Hematopoietic multipotent progenitor cell treated with erythropoietin and hydrocortisone succinate and interleukin-3 and kit ligand, for 17 days (in vitro differentiated cells): ENCODE data around the gene ODAD4.
"Not testable (repeated sequence)": the region's sequence is repeated elsewhere in the genome, so short reads cannot be mapped to it uniquely, and the experiment has no call there.

Experiments
- DNase-seq: peaks from one replicate; pipeline ENCODE4 v3.0.0-alpha.2; 2015; ENCODE audit warnings: low spot score

Gene ODAD4

GRCh38 chr17:41912925-41913324 is 17.5 kb upstream of the ODAD4 start:
- no peak for DNase-seq

- no peak for DNase-seq
These were observed 16.6 kb upstream of the ODAD4 start for GRCh38 chr17:41913798-41914197.

DNA sequence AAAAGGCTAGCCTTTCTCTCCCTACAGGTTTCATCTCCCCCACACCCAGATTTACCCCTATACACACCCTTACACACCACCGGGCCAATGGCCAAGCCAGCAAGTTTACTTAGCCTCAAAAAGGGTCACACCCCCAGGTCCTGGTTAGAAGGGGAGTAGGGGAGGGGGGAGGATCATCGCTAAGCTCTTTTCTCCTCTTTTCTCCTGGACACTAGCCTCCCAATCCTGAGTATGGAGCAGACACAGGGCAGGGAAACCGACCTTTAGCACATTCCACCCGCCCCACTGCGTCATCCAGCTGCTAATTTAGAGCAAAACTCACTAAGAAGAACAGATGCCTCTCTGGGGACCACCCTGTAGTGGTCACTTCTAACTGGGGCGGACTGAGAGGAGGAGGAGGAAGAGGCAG is 16.1 kb upstream of the ODAD4 start:
- DNase-seq: no peak

- no peak for DNase-seq
These were observed 15.4 kb upstream of the ODAD4 start for GRCh38 chr17:41915020-41915419.

DNA sequence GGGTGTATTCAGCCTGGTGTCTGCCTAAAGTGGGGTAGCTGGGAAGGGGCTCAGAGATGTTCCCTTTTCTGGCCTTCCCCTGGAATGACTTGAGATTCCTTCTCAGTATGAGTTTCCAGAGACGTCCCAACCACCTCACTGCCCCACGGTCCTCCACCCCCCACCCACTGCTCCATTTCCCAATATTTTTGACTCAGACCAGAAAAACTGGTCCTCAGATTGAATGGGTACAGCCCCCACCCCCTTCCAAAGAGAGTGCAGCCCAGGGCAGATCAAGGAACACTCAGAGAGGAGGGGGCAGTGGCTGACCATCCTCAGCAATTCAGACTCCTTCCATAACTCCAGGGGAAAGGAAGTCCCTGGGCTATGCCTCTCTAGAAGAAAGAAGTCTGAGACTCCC is 14.9 kb upstream of the ODAD4 start:
- DNase-seq: no peak

DNA sequence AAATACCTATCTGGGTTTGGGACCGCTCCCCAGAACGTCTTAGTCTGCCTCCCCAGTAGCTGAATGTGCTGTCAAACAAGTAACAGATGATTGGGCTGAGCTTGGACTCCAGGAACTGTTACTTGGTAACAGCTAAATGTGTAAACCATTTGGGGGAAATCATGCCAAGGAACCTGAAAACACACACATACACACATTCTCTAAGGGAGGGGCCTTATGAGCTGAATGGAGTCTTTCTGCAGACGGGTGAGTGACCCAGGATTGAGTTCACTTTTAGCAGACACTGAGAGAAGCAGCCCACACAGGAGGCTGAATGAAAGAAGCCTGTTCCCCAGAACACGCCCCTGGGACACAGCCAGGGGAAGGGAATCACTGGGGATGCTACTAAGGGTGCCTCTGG is 13.2 kb upstream of the ODAD4 start:
- DNase-seq: no peak

- peak; percentile 77 for DNase-seq
These were observed 12.6 kb upstream of the ODAD4 start for GRCh38 chr17:41917679-41918313.

DNA sequence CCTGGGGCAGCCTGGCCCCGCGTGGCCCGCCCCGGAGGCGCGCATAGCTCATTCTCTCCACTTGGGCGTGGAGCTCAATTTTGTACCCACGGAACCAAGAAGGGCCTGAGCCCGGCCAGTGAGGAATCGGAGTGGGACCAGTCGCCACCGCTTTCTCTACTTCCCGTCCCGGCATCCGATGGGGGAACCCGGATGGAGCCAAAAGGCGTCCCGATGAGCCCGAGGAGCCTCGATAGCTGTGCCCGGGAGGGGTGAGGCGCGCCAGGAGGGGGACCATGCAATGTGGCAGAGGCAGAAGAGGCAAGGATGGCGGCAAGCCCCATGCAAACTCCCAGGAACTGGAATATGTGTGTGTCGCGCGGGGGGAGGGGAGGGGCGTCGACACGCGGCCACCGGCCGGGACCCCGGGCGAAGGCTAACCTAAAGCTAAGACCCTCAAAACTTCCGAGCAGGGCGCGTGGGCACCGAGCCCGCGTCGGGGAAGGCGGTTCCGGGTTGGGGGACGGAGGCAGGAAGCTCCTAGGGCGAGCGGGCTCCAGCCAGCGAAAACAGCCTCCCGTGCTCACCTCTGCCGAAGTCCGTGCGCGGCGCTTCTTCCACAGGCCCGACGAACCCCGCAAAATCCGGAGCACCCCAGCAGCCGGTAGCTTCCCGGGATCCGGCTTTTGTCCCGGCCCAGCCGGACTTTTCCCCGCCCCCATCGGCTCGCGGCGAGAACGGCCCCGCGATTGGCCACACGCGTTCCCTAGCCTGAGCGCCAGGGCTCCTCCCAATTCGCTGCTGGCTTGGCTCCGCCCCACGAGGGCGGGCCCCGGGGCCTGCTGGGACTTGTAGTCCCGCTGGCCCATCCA is 11.9 kb upstream of the ODAD4 start, which contains the start of gene ACLY:
ACLY (minus strand) TSS at position 638 of the 851 bp plus-strand sequence. CDS start 5,078 bp downstream, outside the sequence.
- DNase-seq: peak; percentile 99

DNA sequence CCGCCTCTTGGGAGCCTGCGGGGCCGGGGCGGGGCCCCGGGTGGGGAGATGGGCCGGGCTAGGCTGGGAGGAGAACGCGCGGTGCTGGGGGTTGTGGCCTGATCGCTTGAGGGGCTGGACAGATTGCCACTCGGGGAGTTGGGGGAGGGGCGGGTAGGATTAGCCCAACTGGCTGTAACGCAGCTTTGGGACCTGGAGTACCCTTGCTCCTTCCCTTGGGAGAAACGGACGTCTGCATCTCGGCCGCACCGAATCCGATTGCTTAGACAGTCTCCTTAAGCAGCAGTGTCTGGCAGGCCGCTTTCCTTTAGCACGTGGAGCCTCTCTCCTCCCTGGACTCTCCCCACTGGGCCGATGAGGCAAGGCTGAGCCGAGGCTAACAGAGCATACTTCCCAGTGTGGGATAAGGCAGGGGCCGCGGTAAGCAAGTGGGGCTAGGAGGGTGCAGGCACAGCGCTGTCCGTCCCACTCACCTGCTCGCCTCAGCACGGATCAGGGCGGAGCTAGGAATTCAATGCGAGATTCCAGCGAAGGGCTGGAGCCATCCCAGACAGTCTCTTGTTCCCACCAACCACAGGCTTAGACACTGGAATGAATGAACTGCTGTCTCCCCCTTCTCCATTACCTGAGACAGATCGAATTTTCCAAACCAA is 11.1 kb upstream of the ODAD4 start:
- DNase-seq: no peak

- no peak for DNase-seq
These were observed 10.4 kb upstream of the ODAD4 start for GRCh38 chr17:41919840-41920579.

GRCh38 chr17:41920580-41920955 is 9.8 kb upstream of the ODAD4 start:
- DNase-seq: no peak

- no peak for DNase-seq
These were observed 4.3 kb upstream of the ODAD4 start for GRCh38 chr17:41925991-41926590.

DNA sequence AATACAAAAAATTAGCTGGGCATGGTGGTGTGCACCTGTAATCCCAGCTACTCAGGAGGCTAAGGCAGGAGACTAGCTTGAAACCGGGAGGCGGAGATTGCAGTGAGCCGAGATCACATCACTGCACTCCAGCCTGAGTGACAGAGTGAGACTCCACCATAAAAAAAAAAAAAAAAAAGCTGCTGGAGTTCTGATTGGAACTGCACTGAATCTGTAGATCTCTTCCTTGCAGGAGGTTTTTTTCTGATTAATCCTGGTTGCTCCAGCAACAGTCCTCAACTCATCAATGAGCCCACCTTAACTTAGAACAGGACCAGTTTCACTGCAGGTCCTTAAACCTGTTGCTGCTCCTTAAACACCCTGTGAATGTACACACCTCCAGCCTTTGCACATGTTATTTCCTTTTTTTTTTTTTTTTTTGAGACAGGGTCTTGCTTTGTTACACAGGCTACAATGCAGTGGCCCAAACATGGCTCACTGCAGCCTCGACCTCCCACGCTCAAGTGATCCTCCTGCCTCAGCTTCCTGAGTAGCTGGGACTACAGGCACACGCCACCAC is 1.6 kb upstream of the ODAD4 start:
- no peak for DNase-seq

DNA sequence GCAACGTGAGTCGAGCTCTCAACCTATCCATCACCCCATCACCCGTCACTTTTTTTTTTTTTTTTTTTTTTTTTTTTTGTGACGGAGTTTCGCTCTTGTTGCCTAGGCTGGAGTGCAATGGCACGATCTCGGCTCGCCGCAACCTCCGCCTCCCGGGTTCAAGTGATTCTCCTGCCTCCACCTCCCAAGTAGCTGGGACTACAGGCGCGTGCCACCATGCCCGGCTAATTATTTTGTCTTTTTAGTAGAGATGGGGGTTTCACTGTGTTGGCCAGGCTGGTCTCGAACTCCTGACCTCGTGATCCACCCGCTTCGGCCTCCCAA is 378 bp downstream of the ODAD4 start:
- DNase-seq: not testable (repeated sequence)

DNA sequence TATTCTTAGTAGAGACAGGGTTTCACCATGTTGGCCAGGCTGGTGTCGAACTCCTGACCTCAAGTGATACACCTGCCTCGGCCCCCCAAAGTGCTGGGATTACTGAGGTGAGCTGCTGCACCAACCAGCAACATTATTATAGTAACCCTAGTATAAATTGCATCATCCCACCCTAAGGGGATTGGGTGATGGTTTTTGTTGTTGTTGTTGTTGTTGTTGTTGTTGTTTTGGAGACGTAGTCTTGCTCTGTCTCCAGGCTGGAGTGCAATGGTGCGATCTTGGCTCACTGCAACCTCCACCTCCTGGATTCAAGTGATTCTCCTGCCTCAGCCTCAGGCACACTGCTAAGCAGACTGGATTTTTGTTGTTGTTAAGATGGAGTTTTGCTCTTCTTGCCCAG is 1.3 kb downstream of the ODAD4 start:
- not testable (repeated sequence) for DNase-seq

- no peak for DNase-seq
These were observed 2.5 kb downstream of the ODAD4 start for GRCh38 chr17:41932816-41933389.

DNA sequence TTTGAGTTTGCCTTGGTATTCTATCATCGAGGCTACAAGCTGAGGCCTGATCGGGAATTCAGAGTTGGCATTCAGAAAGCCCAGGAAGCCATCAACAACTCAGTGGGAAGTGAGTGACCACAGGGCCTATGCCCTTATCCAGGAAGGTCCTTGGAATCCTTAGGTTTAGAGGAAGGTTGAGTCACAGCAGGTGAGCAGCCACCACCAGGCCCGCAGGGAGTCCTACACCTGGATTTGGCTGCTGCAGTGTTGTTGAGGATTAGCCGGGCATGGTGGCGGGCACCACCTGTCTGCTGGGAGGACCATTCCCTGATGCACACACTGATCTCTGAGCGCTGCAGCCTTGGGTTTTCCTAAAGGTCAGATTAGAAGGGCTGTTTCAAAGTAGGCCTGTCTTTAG is 5.2 kb downstream of the ODAD4 start:
- DNase-seq: no peak

DNA sequence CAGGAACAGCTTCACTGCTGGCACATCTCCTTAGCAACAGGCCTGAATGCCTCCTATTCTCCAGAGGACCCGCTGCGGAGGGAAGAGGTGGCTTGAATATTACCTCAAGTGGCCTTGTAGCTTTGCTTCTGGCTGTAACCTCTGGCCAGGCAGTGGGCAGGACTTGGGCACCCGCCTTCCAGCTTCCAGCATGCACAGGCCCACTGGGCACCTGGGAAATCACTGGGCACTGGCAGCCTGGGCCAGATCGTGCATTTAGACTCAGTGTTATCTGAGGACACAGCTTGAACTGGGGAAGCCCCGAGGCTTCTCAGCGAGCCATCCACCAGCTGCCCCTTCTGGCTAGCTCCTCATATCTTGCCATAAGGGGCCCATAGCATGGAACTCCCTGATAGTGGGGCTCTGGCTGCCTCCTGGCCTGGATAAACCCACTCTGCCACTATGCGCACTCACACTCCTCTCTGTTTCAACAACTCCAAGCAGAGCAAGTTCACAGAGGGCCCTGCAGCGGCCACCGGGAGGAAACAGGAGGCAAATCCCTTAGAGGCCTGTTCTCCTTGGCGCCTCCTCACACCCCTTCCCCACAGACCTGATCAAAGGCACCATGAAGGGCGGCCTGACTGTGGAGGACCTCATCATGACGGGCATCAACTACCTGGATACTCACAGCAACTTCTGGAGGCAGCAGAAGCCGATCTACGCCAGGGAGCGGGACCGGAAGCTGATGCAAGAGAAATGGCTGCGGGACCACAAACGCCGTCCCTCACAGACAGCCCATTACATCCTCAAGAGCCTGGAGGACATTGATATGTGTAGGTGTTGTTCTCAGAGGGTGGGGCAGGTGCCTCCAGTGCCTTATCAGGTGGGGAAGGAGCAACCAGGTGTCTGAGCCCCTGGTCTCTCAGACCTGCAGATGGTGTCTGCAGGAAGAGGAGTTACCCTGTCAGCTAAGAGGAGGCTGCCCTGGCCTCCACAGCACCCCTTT is 7.8 kb downstream of the ODAD4 start:
- peak; percentile 89 for DNase-seq

DNA sequence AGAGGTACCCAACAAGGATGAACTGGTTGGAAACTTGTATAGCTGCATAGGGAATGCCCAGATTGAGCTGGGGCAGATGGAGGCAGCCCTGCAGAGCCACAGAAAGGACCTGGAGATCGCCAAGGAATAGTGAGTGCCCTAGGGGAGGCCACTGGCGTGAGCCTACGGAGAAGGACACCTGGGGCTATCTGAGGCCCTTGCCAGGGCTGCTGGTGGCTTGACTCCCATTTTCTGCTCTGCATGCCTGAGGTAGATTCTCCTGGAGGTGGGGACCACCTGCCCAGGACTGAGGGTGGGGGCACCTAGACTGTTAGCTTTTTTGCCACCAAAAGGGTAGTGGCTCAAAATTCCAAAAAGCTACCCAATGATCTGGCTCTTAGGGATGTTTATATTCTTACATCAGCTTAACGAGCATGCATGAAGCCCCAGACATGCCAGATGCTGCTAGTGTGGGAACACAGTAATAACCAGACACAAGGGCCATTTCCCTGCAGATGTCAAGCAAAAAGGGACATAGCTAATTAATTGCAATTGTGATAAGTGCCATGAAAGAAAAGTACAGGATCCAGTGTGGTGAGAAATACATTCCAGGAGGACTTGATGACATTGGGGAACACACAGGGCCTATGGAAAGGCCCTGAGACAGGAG is 8.8 kb downstream of the ODAD4 start:
- DNase-seq: peak; percentile 42

- peak; percentile 62 for DNase-seq
These were observed 9.3 kb downstream of the ODAD4 start for GRCh38 chr17:41939693-41940090.
